ENCODE measurements around the gene SOX14. TPM values are rescaled to one million over a fixed set of nuclear protein-coding genes. Genes with fewer than 3 reads are reported as not detected.

Gene SOX14
- total RNA-seq, 1 experiment from 2014 or later: not detected

DNA sequence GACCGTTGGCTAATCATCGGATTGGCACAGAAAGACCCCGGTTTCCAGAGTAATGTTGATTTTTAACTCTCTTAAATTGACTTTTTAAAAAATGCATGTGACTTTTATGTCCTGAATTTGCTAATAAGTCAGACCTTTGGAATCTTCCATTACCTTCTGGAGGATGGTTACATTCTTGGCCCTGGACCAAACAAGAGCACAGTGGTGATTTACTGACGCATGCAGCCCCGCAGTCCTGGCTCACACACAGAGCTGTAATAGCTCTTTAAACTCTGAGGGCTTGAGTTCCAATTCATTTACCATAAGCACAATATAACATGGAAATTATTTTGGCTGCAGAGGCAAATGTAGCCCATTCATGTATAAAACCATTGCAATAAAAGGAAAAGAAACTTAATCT, 25.1 kb downstream of the SOX14 start:
- BruUV-seq (replicated peaks): no TSS peak
- Histone ChIP-seq H3K27ac (ENCODE audit: low read length) (no peak overlapping the region), H3K4me2 (ENCODE audit: low read length) (no peak overlapping the region), H3F3A (ENCODE audit: low read length, unreplicated experiment) (no peaks in the 10 kb centered on the region), H3K27me3 (ENCODE audit: low read length) (peaks cover 9% of the 10 kb centered on the region; the same call in 1 of the 2 replicates), H3K36me3 (ENCODE audit: low read depth, low read length) (no peaks in the 10 kb centered on the region), H4K20me1 (ENCODE audit: low read length) (no peaks in the 10 kb centered on the region), H3K9me2 (replicated peaks; ENCODE audit: low read length) (no peaks in the 10 kb centered on the region), H3K9me3 (ENCODE audit: low read length) (no peaks in the 10 kb centered on the region), H3K4me1 (ENCODE audit: insufficient read depth, low read length) (no peaks in the 10 kb centered on the region), H3K4me3 (ENCODE audit: low read length) (no peak overlapping the region), H3K9ac (ENCODE audit: low read length) (no peak overlapping the region), H3K79me2 (ENCODE audit: low read length) (no peaks in the 10 kb centered on the region), H2AFZ (ENCODE audit: low read length) (no peak overlapping the region)
- intact Hi-C loops (cut with micrococcal nuclease): no loop called here
- ATAC-seq (no peak), DNase-seq (no peak)
- TF ChIP-seq EZH2 (IDR thresholded peaks at IDR 0.05; ENCODE audit: low read length, unreplicated experiment): no peak
- no peak for TF ChIP-seq CTCF (conservative IDR thresholded peaks at IDR 0.05; ENCODE audit: low read depth, low read length)
- TF ChIP-seq EZH2phosphoT487 (IDR thresholded peaks at IDR 0.05; ENCODE audit: borderline replicate concordance, low read length): no peak
- CTCF ChIA-PET: no interaction called here
- POLR2A ChIA-PET (ENCODE audit: unreplicated experiment): no interaction called here

DNA sequence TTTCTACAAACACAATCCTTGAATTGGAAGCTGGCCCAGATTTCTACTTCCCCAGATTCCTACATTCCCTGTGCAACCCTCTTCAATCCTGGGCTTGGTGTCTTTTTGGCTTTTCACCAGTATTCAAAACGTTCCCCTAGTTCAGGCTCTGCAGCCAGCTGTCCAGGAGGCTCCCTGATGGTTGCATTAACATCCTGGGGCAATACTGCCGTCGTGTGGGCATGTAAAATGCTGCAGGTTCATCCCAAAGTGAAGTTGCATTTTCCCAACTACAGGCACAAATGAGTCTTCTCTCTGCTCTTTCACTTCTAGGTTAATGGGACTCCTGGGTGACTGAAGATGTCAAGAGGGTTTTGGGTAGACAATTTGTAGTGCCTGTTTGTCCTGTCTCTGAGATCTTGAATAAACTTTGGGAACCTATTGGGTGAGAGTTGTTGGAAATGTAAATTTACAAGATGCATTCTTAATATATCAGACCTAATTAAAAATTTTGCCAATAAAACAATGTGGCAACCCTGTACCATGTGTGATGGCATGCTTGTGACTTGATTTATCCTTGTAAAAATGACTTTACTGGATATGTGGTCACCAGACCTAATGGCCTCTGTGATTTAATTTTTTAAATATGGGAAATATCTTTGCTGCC, 28.6 kb downstream of the SOX14 start:
- H2AFZ ChIP-seq (ENCODE audit: low read length): no peak overlapping the region
- H3K4me2 ChIP-seq (ENCODE audit: low read length): no peak overlapping the region
- intact Hi-C loops (cut with micrococcal nuclease): no loop called here
- H3K79me2 ChIP-seq (ENCODE audit: low read length): no peaks in the 10 kb centered on the region
- no peaks in the 10 kb centered on the region for H3K9me2 ChIP-seq (replicated peaks; ENCODE audit: low read length)
- no peak overlapping the region for H3K9ac ChIP-seq (ENCODE audit: low read length)
- no TSS peak for BruUV-seq (replicated peaks)
- no peaks in the 10 kb centered on the region for H3K4me1 ChIP-seq (ENCODE audit: insufficient read depth, low read length)
- no peak overlapping the region for H3K27ac ChIP-seq (ENCODE audit: low read length)
- H3K4me3 ChIP-seq (ENCODE audit: low read length): no peak overlapping the region
- peak; percentile 15 for DNase-seq
- TF ChIP-seq EZH2phosphoT487 (IDR thresholded peaks at IDR 0.05; ENCODE audit: borderline replicate concordance, low read length) (no peak), CTCF (conservative IDR thresholded peaks at IDR 0.05; ENCODE audit: low read depth, low read length) (peak; percentile 48)
- no peaks in the 10 kb centered on the region for H3F3A ChIP-seq (ENCODE audit: low read length, unreplicated experiment)
- POLR2A ChIA-PET (ENCODE audit: unreplicated experiment): no interaction called here
- H3K36me3 ChIP-seq (ENCODE audit: low read depth, low read length): no peaks in the 10 kb centered on the region
- no peaks in the 10 kb centered on the region for H3K9me3 ChIP-seq (ENCODE audit: low read length)
- H3K27me3 ChIP-seq (ENCODE audit: low read length): peaks cover 5% of the 10 kb centered on the region; the same call in 1 of the 2 replicates
- CTCF ChIA-PET: no interaction called here
- H4K20me1 ChIP-seq (ENCODE audit: low read length): no peaks in the 10 kb centered on the region
- ATAC-seq: no peak

DNA sequence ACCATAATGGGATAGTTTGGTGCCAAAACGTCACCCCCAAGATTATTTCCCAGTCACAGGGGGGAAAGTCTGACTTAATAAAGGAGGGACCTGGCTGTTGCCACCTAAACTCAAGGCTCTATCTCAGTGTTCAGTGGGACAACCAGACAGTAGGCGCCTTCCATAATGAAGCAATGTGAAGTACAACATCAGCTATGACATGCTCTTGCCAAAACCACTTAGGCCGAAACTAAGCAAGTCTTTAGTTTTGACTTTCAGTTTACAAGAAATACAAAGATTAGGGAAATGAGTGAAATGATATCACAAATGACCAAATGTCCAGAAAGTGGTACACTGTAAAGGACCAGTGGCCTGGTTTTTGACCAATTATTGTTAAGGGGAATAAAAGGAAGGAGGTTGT, 32.9 kb downstream of the SOX14 start:
- no peak overlapping the region for H2AFZ ChIP-seq (ENCODE audit: low read length)
- H3K27me3 ChIP-seq (ENCODE audit: low read length): 0 out of 2 replicates have a peak, but pooled peaks cover 3% of the 10 kb centered on the region
- no peaks in the 10 kb centered on the region for H3K79me2 ChIP-seq (ENCODE audit: low read length)
- no peaks in the 10 kb centered on the region for H4K20me1 ChIP-seq (ENCODE audit: low read length)
- CTCF ChIA-PET: no interaction called here
- no peaks in the 10 kb centered on the region for H3K9me2 ChIP-seq (replicated peaks; ENCODE audit: low read length)
- intact Hi-C loops (cut with micrococcal nuclease): no loop called here
- H3K4me1 ChIP-seq (ENCODE audit: insufficient read depth, low read length): no peaks in the 10 kb centered on the region
- BruUV-seq (replicated peaks): no TSS peak
- POLR2A ChIA-PET (ENCODE audit: unreplicated experiment): no interaction called here
- H3K36me3 ChIP-seq (ENCODE audit: low read depth, low read length): no peaks in the 10 kb centered on the region
- ATAC-seq (no peak), DNase-seq (no peak)
- no peaks in the 10 kb centered on the region for H3F3A ChIP-seq (ENCODE audit: low read length, unreplicated experiment)
- no peak overlapping the region for H3K4me3 ChIP-seq (ENCODE audit: low read length)
- no peak overlapping the region for H3K4me2 ChIP-seq (ENCODE audit: low read length)
- no peak overlapping the region for H3K27ac ChIP-seq (ENCODE audit: low read length)
- no peaks in the 10 kb centered on the region for H3K9me3 ChIP-seq (ENCODE audit: low read length)
- H3K9ac ChIP-seq (ENCODE audit: low read length): no peak overlapping the region
- TF ChIP-seq EZH2 (IDR thresholded peaks at IDR 0.05; ENCODE audit: low read length, unreplicated experiment) (no peak), CTCF (conservative IDR thresholded peaks at IDR 0.05; ENCODE audit: low read depth, low read length) (no peak), EZH2phosphoT487 (IDR thresholded peaks at IDR 0.05; ENCODE audit: borderline replicate concordance, low read length) (no peak)

Data from PC-3 (cell line).